Activated CD4-positive, alpha-beta T cell treated with anti-CD3 and anti-CD28 coated beads, Interleukin-2, amount 10 ng/mL, durations not matched to agents 7 days and 5 days (primary cell): Measurements from ENCODE around the gene VAX1. TPM values are rescaled to one million over a fixed set of nuclear protein-coding genes. Genes with fewer than 3 reads are reported as not detected.

Experiments used
- microRNA-seq: library from miRNA; unstranded; fragments of <30 nt; microRNA quantifications from one replicate; pipeline ENCODE4 v1.2.0, GENCODE V29; 2021; ENCODE audit warnings: borderline microRNAs expressed, borderline replicate concordance
- total RNA-seq, 2 experiments: library from RNA; stranded (reverse); gene quantifications; one replicate each; pipeline ENCODE4 v1.2.3, GENCODE V29; 2021

Gene VAX1
- total RNA-seq, 2 experiments from 2014 or later: not detected

Small RNAs within 50 kb of the gene (microRNA-seq; reads per million reads assigned to microRNA genes)
- gene MIR3663: not detected

Other genes with a start within 250 kb of the VAX1 start
- under 1 TPM; 0.40 to 0.45 TPM for gene SHTN1, start 133.1 kb downstream of the VAX1 start, total RNA-seq
- not detected for gene KCNK18, start 59.2 kb upstream of the VAX1 start, total RNA-seq
- gene SLC18A2, start 102.8 kb upstream of the VAX1 start, total RNA-seq: not detected
- gene PDZD8, start 237.2 kb upstream of the VAX1 start, total RNA-seq: 10 to 100 TPM; 10.9 to 13.4 TPM